GM12801 (cell line): Measurements from ENCODE around the gene PTGS2.

ENCODE experiments used
- TF ChIP-seq, protein P1 (sequence below): IDR thresholded peaks from one replicate; pipeline ENCODE4 v1.5.1; 2011; ENCODE audit warnings: control low read depth; ENCODE audit not compliant: insufficient read length; ENCODE audit errors: extremely low read depth

Gene PTGS2

GRCh38 chr1:186643614-186644013, 36.6 kb downstream of the PTGS2 start:
- TF ChIP-seq, protein P1, sequence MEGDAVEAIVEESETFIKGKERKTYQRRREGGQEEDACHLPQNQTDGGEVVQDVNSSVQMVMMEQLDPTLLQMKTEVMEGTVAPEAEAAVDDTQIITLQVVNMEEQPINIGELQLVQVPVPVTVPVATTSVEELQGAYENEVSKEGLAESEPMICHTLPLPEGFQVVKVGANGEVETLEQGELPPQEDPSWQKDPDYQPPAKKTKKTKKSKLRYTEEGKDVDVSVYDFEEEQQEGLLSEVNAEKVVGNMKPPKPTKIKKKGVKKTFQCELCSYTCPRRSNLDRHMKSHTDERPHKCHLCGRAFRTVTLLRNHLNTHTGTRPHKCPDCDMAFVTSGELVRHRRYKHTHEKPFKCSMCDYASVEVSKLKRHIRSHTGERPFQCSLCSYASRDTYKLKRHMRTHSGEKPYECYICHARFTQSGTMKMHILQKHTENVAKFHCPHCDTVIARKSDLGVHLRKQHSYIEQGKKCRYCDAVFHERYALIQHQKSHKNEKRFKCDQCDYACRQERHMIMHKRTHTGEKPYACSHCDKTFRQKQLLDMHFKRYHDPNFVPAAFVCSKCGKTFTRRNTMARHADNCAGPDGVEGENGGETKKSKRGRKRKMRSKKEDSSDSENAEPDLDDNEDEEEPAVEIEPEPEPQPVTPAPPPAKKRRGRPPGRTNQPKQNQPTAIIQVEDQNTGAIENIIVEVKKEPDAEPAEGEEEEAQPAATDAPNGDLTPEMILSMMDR, result no peak

- TF ChIP-seq, protein P1, result no peak
These were observed 43.4 kb downstream of the PTGS2 start for GRCh38 chr1:186636786-186637185.

DNA sequence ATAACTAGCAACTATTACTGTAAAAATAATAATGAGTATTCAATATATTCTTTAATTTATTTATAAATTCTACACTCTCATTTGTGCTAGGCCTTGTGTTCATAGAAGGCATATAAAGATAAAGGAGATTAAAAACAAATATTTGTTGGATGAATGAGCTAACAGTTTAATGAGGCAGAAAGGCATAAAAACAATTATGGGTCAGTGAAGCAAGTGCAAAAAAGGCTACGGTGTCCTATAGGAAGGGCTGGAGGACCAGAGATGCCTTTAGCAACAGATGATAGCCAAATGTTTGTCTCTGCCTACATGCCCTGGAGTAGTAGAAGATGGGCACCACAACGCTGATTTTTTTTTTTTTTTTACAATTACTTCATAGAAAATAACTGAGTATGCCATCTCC, 45.7 kb downstream of the PTGS2 start:
- TF ChIP-seq, protein P1, result no peak

GRCh38 chr1:186633116-186633515, 47.1 kb downstream of the PTGS2 start:
- TF ChIP-seq, protein P1, result no peak

DNA sequence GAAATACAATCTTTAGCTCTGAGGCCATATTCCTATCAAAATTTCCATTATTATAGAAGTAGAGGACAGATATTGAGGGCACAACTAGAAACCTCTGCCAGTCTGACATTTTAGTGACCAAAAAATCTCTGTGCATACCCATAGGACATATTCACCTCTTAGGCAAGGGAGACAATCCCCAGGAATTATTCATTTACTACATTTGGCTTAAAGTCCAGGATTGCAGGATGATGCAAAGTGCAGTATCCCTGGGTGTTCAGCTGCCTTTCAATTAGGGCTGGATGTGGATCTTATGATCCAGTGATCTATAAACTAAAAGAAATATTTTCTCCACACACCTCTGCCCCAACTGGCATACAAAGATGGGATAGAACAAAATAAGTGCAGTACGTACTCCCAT, 50.9 kb downstream of the PTGS2 start:
- TF ChIP-seq, protein P1, result no peak

- TF ChIP-seq, protein P1, result no peak
These were observed 51.3 kb downstream of the PTGS2 start for GRCh38 chr1:186628910-186629309.

GRCh38 chr1:186627019-186627418, 53.2 kb downstream of the PTGS2 start:
- TF ChIP-seq, protein P1, result no peak
